GM12892 (cell line): Measurements from ENCODE around the gene HMSD.

Source experiments
- POLR2AphosphoS5 ChIP-seq: IDR thresholded peaks from 2 replicates; pipeline ENCODE4 v1.6.1; 2011; ENCODE audit warnings: low read depth, low read length, control low read depth
- TAF1 ChIP-seq: IDR thresholded peaks from 2 replicates; pipeline ENCODE4 v1.6.1; 2011; ENCODE audit warnings: low read depth, mild to moderate bottlenecking, control low read depth, low read length, borderline replicate concordance

- TF ChIP-seq POLR2AphosphoS5 (no peak), TAF1 (no peak)
These were observed 43.7 kb upstream of the HMSD start for GRCh38 chr18:63905361-63905760.
